Ovary (tissue), 9 donors: Measurements from ENCODE around the gene LIPK. TPM values are rescaled to one million over a fixed set of nuclear protein-coding genes. Genes with fewer than 3 reads are reported as not detected.

ENCODE experiments used
- DNase-seq, 5 donors: peaks; one replicate each; pipeline ENCODE4 v3.0.0-alpha.2; 2019 to 2020
- H3K27ac ChIP-seq, 2 donors: fragments of 200-600 bp; one replicate each; pipeline versions ENCODE4 v1.5.1 to v1.8.0; 2019 to 2022
- H3K27me3 ChIP-seq: fragments of 200-600 bp; one replicate; pipeline ENCODE4 v1.8.0; 2022
- H3K36me3 ChIP-seq: fragments of 200-600 bp; sonication (generic); one replicate; pipeline ENCODE4 v1.5.1; 2019
- H3K4me1 ChIP-seq: one replicate; pipeline ENCODE4 v1.8.1; 2013; ENCODE audit warnings: mild to moderate bottlenecking, moderate library complexity; ENCODE audit not compliant: insufficient read depth
- H3K4me3 ChIP-seq: fragments of 200-600 bp; sonication (generic); one replicate; pipeline ENCODE4 v1.5.1; 2017
- H3K9me3 ChIP-seq, 2 donors: fragments of 200-600 bp in 1 of 2; sonication (generic) in 1 of 2; one replicate each; pipeline versions ENCODE4 v1.5.1 to v1.8.1; 2013 to 2019; ENCODE audit warnings: mild to moderate bottlenecking in 1 of 2, moderate library complexity in 1 of 2
- EP300 ChIP-seq: sonication (generic); formaldehyde crosslinking; IDR thresholded peaks from one replicate; pipeline ENCODE4 v1.6.1; 2017; ENCODE audit warnings: antibody characterized with exemption
- POLR2A ChIP-seq: fragments of 450-650 bp; IDR thresholded peaks from one replicate; pipeline ENCODE4 v1.6.1; 2017; ENCODE audit warnings: antibody characterized with exemption, mild to moderate bottlenecking, moderate library complexity
- WGBS, 3 donors: extraction: QIAGEN DNeasy Blood & Tissue Kit in 1 of 3; methylation state at CpG; one replicate each; pipeline versions ENCODE4 v1.1.5 to v1.1.7; 2013 to 2017; 5-methylcytosine and 5-hydroxymethylcytosine counted together
- intact Hi-C, 4 donors: fragments of 100-400 bp; cut with DNase I; formaldehyde crosslinking; loops; one replicate each; pipeline versions ENCODE4 v1.11.0 to v1.15.1; 2022 to 2023
- polyA plus RNA-seq, 2 donors: library from polyadenylated mRNA; stranded (reverse); fragments of 200-250 nt in 1 of 2; fragments of 350-450 nt in 1 of 2; fragmentation: Illumina TruSeq in 1 of 2; extraction: RNeasy Lipid Tissue Mini Kit (QIAGEN cat#74804) in 1 of 2; gene quantifications; one replicate each; pipeline ENCODE4 v1.2.3, GENCODE V29; 2013 to 2014
- total RNA-seq, 7 donors: library from RNA; depleted of rRNA in 2 of 7; stranded (reverse); fragments of >200 nt in 2 of 7; fragmentation: NEBNext Ultra II Directional in 3 of 7; extraction: Animal tissue kit (Norgen Biotek cat#: 25700) in 3 of 7; gene quantifications; one replicate each; pipeline versions ENCODE4 v1.1.0 to v1.2.4, GENCODE V29; 2016 to 2023
- TF ChIP-seq, protein P1 (sequence below), 3 donors: fragments of 450-650 bp in 2 of 3; fragments of 200-600 bp in 1 of 3; IDR thresholded peaks; one replicate each; pipeline versions ENCODE4 v1.5.1 to v1.8.0; 2016 to 2022; ENCODE audit warnings: antibody characterized with exemption in 3 of 3, mild to moderate bottlenecking in 1 of 3
- donor health status: DM: no; HTN: no; CAD: no; lungs with moderate emphysema.
- donor health status: DM: no; HTN: no; CAD: no.
- donor health status: Bipolar disorder and iron deficiency.
- donor health status: DM: yes; HTN: yes; CAD: no.
- donor health status: DM: no; HTN: no; CAD: no.
- donor health status: DM: yes; HTN: yes; CAD: no.

LIPK gene
- total and polyA plus RNA-seq, 9 donors: not detected

DNA sequence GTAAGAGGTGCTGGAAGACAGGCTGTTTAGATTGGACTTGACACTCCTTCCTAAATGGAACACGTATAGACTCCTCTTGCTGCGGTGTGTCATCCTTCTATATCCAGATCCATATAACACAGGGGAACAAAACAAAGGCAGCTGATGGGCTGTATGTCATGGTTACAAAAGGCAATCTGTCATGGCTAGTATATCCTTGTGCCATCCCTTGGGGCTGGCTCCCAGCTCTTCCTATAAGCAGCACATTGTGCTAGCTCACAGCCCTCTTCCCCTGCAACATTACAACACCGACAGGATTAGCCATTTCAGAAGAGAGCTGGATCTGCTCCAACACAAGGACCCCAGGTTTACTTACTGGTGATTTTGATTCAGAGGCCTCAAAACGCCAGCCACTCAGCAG, 15.3 kb downstream of the LIPK start:
- intact Hi-C loops: no loop called here
- Histone ChIP-seq H3K27ac (no peak overlapping the region), H3K36me3 (no peaks in the 10 kb centered on the region), H3K9me3 (no peaks in the 10 kb centered on the region), H3K4me1 (no peaks in the 10 kb centered on the region), H3K4me3 (no peak overlapping the region), H3K27me3 (no peaks in the 10 kb centered on the region)
- TF ChIP-seq, protein P1, sequence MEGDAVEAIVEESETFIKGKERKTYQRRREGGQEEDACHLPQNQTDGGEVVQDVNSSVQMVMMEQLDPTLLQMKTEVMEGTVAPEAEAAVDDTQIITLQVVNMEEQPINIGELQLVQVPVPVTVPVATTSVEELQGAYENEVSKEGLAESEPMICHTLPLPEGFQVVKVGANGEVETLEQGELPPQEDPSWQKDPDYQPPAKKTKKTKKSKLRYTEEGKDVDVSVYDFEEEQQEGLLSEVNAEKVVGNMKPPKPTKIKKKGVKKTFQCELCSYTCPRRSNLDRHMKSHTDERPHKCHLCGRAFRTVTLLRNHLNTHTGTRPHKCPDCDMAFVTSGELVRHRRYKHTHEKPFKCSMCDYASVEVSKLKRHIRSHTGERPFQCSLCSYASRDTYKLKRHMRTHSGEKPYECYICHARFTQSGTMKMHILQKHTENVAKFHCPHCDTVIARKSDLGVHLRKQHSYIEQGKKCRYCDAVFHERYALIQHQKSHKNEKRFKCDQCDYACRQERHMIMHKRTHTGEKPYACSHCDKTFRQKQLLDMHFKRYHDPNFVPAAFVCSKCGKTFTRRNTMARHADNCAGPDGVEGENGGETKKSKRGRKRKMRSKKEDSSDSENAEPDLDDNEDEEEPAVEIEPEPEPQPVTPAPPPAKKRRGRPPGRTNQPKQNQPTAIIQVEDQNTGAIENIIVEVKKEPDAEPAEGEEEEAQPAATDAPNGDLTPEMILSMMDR (IDR thresholded peaks at IDR 0.05): no peak
- TF ChIP-seq EP300 (no peak), POLR2A (no peak)
- 84 to 91% (median 87%) methylated on average over 4 of the region's 4 CpGs for WGBS, 3 donors
- DNase-seq: no peak

DNA sequence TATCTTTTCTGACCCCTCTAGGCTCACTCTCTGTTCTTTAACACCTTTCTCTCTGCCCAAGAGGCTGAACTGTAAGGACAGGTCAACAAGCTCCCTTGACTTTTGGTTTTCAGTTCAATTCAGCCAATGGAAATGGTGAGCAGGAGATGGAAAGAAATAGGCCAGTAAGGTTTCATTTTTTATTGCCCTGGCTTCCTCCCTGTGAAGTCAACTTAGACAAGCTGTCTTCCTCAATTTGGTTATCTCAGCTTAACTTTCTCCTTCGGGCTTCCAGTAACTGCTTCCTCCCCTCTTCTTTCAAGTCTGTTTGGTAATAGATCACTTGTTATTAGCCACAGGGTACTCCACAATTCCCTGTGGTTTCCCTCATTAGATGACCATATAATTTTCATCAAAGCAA, 19.7 kb downstream of the LIPK start:
- intact Hi-C loops: no loop called here
- DNase-seq: no peak
- Histone ChIP-seq H3K4me1 (no peaks in the 10 kb centered on the region), H3K36me3 (no peaks in the 10 kb centered on the region), H3K27me3 (no peaks in the 10 kb centered on the region), H3K4me3 (no peak overlapping the region), H3K9me3 (no peaks in the 10 kb centered on the region), H3K27ac (no peak overlapping the region)
- WGBS, 3 donors: 21 to 22% (median 21%) methylated on average over 1 of the region's 1 CpG
- no peak for TF ChIP-seq EP300
- no peak for TF ChIP-seq POLR2A
- TF ChIP-seq, protein P1 (IDR thresholded peaks at IDR 0.05): no peak

DNA sequence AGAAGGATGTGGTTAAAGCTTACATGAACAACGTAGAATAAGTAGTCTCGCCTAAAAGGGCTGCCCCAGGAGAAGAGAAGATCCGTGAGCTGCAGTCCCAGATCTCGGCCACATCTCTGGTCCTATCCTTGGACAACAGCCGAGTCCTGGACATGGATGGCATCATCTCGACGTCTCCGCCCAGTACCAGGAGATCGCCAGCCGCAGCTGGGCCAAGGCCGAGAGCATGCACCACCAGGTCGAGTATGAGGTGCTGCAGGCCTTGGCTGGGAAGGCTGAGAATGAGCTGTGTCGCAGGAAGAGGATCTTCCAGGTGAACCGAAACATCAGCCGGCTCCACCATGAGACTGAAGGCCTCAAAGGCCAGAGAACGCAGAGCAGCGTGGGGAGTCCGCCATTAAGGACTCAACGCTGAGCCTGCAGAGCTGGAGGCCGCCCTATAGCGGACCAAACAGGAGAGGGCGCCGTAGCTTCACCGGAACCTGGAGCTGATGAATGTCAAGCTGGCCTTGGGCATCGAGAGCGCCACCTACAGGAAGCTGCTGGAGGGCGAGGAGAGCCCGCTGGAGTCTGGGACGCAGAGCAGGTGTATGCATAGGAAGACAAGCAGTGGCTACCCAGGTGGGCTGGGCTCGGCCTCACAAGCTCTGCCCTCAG, 22.2 kb downstream of the LIPK start:
- WGBS, 3 donors: 71 to 75% (median 73%) methylated on average over 30 of the region's 30 CpGs
- H3K9me3 ChIP-seq: no peaks in the 10 kb centered on the region
- no peaks in the 10 kb centered on the region for H3K27me3 ChIP-seq
- TF ChIP-seq, protein P1 (IDR thresholded peaks at IDR 0.05): no peak
- intact Hi-C loops: no loop called here
- H3K4me3 ChIP-seq: no peak overlapping the region
- H3K4me1 ChIP-seq: no peaks in the 10 kb centered on the region
- H3K27ac ChIP-seq: no peak overlapping the region
- peak in 1 of 5 donors; percentile 17 for DNase-seq
- no peaks in the 10 kb centered on the region for H3K36me3 ChIP-seq

DNA sequence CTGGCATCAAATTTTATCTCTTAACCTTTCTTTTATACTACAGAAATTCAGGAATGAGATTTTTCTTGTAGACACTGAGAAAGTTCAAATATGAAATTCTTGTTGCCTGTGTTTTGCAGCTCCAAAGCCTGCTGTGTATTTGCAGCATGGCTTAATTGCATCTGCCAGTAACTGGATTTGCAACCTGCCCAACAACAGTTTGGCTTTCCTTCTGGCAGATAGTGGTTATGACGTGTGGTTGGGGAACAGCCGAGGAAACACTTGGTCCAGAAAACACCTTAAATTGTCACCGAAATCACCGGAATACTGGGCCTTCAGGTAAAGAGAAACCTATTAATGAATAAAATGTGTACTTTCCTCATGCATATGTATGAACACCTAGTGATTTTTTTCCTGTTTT, 24.8 kb downstream of the LIPK start:
- no peak for DNase-seq
- no peaks in the 10 kb centered on the region for H3K4me1 ChIP-seq
- TF ChIP-seq EP300 (no peak), POLR2A (no peak)
- TF ChIP-seq, protein P1 (IDR thresholded peaks at IDR 0.05): no peak
- no peaks in the 10 kb centered on the region for H3K36me3 ChIP-seq
- H3K4me3 ChIP-seq: no peak overlapping the region
- no peaks in the 10 kb centered on the region for H3K27me3 ChIP-seq
- intact Hi-C loops: no loop called here
- WGBS, 3 donors: 76 to 93% (median 91%) methylated on average over 4 of the region's 4 CpGs
- no peaks in the 10 kb centered on the region for H3K9me3 ChIP-seq
- H3K27ac ChIP-seq: no peak overlapping the region
